HT1080 (cell line): Measurements from ENCODE around the gene CENPP. TPM values are rescaled to one million over a fixed set of nuclear protein-coding genes. Genes with fewer than 3 reads are reported as not detected.

ENCODE experiments used
- small RNA-seq: library from RNA; depleted of rRNA; stranded (forward); fragments of <200 nt; gene quantifications from one replicate; pipeline ENCODE3, GENCODE V24; 2014
- total RNA-seq: library from RNA; depleted of rRNA; stranded (reverse); fragments of >200 nt; shearing (Covaris generic); gene quantifications from 2 replicates; pipeline ENCODE4 v1.2.3, GENCODE V29; 2014; rRNA removed

The CENPP gene
- total RNA-seq, 1 experiment from 2014 or later, result 16.0 TPM

Small RNA genes lying within 50 kb of the gene (small RNA-seq; reads per million reads assigned to genes)
- gene AL157827.1, result not detected
- not detected for gene MIR3651
- gene MIR4670, result not detected
- gene SNORA84, result 1.9 reads per million, percentile 82 among the genes with 10 or more reads in this experiment

Other genes with a start within 250 kb of the CENPP start
- 58.7 and 64.9 TPM in 2 replicates for gene SPTLC1, start 210.5 kb upstream of the CENPP start, total RNA-seq
- gene IARS1, start 32.3 kb upstream of the CENPP start, total RNA-seq, result 275 and 327 TPM in 2 replicates
- gene NOL8, start 603 bp upstream of the CENPP start, total RNA-seq, result 21.8 and 31.5 TPM in 2 replicates
- not detected in 2 replicates for gene OGN, start 78.6 kb downstream of the CENPP start, total RNA-seq
- not detected in 2 replicates for gene OMD, start 98.5 kb downstream of the CENPP start, total RNA-seq
- gene ASPN, start 156.6 kb downstream of the CENPP start, total RNA-seq, result not detected in 2 replicates
- gene ECM2, start 210.0 kb downstream of the CENPP start, total RNA-seq, result 0.11 and 0.17 TPM in 2 replicates